ENCODE measurements around the gene QKI. TPM values are rescaled to one million over a fixed set of nuclear protein-coding genes. Genes with fewer than 3 reads are reported as not detected.
"Not testable (repeated sequence)": the region's sequence is repeated elsewhere in the genome, so short reads cannot be mapped to it uniquely, and the experiment has no call there.

Gene QKI
- total RNA-seq, 3 donors from 2014 or later (not counting 1 experiment from before 2014, with no cell fraction given): 148 to 174 (median 166) TPM

DNA sequence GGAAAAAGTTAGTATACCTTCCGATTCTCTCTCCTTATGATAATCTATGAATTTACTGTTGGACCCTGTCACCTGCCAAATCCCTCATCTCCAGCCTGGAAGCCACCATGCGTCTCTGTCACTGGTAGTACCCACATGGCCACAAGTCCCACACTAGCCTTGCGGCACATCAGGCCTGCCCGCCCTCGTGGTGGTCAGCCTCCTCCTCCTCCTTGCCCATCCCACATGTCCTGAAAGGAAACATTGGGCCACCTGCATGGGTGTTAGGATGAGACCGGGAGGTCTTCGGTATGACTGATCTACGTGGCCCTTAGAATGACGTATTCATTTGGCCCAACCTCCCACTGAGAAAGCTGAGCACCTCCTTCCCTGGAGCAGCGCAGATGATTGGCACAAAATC is 37.0 kb upstream of the QKI start:
- TF ChIP-seq CTCF (IDR thresholded peaks at IDR 0.05): no peak
- intact Hi-C loops (cut with micrococcal nuclease): no loop called here
- Histone ChIP-seq H3K4me1 (ENCODE audit: control insufficient read depth, insufficient read depth, low read length) (no peaks in the 10 kb centered on the region), H3K9me3 (ENCODE audit: control insufficient read depth, insufficient read depth, low read length) (no peaks in the 10 kb centered on the region), H3K36me3 (ENCODE audit: control insufficient read depth, insufficient read depth, low read length) (no peaks in the 10 kb centered on the region), H3K27ac (ENCODE audit: low read length) (no peak overlapping the region), H3K4me3 (ENCODE audit: low read length) (no peak overlapping the region), H3K27me3 (ENCODE audit: control insufficient read depth, insufficient read depth, low read length) (no peaks in the 10 kb centered on the region)
- H3K27ac Mint-ChIP-seq: no peak overlapping the region
- DNase-seq: no peak
- no peaks in the 10 kb centered on the region for H3K36me3 Mint-ChIP-seq
- H3K27me3 Mint-ChIP-seq (ENCODE audit: low read depth in 2 of 2): peaks cover 7 to 15% of the 10 kb centered on the region in 2 donors
- ATAC-seq: no peak
- H3K9me3 Mint-ChIP-seq: no peaks in the 10 kb centered on the region
- no peaks in the 10 kb centered on the region for H3K4me1 Mint-ChIP-seq
- WGBS (ENCODE audit: insufficient coverage): 97% methylated on average over 10 of the region's 10 CpGs
- no peak overlapping the region for H3K4me3 Mint-ChIP-seq

DNA sequence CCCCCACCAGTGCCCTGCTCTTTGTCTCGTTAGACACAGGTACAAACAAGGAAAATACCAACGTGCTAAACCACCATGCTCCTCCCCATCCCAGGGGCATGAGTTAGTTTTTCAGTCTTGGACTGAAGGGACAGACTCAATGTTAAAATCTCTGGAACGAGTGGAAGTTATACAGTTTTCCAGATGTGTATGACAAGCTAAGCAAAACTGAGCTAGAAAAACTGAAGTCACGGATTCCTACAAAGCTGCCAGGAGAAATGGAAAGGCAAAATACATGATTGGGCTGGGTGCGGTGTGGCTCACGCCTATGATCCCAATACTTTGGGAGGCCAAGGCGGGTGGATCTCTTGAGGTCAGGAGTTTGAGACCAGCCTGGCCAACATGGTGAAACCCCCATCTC is 34.3 kb upstream of the QKI start:
- H3K9me3 Mint-ChIP-seq: no peaks in the 10 kb centered on the region

GRCh38 chr6:163381118-163381756 is 33.3 kb upstream of the QKI start:
- TF ChIP-seq CTCF (IDR thresholded peaks at IDR 0.05): no peak
- Mint-ChIP-seq H3K27ac (no peak overlapping the region), H3K4me3 (no peak overlapping the region), H3K36me3 (no peaks in the 10 kb centered on the region), H3K9me3 (no peaks in the 10 kb centered on the region), H3K4me1 (no peaks in the 10 kb centered on the region), H3K27me3 (ENCODE audit: low read depth in 2 of 2) (peaks cover 0 to 2% of the 10 kb centered on the region in 2 donors)
- no peaks in the 10 kb centered on the region for H3K4me1 ChIP-seq (ENCODE audit: control insufficient read depth, insufficient read depth, low read length)
- no peak overlapping the region for H3K4me3 ChIP-seq (ENCODE audit: low read length)
- 92% methylated on average over 8 of the region's 8 CpGs for WGBS (ENCODE audit: insufficient coverage)
- intact Hi-C loops (cut with micrococcal nuclease): no loop called here
- no peaks in the 10 kb centered on the region for H3K27me3 ChIP-seq (ENCODE audit: control insufficient read depth, insufficient read depth, low read length)
- no peaks in the 10 kb centered on the region for H3K9me3 ChIP-seq (ENCODE audit: control insufficient read depth, insufficient read depth, low read length)
- no peaks in the 10 kb centered on the region for H3K36me3 ChIP-seq (ENCODE audit: control insufficient read depth, insufficient read depth, low read length)
- H3K27ac ChIP-seq (ENCODE audit: low read length): no peak overlapping the region
- DNase-seq: no peak
- no peak for ATAC-seq

More for the DNA sequence above, 34.3 kb upstream of the QKI start:
- Mint-ChIP-seq H3K4me1 (no peaks in the 10 kb centered on the region), H3K27ac (no peak overlapping the region), H3K36me3 (no peaks in the 10 kb centered on the region), H3K27me3 (ENCODE audit: low read depth in 2 of 2) (peaks cover 0 to 2% of the 10 kb centered on the region in 2 donors), H3K4me3 (no peak overlapping the region)
- no peak for TF ChIP-seq CTCF (IDR thresholded peaks at IDR 0.05)
- Histone ChIP-seq H3K4me3 (ENCODE audit: low read length) (no peak overlapping the region), H3K9me3 (ENCODE audit: control insufficient read depth, insufficient read depth, low read length) (no peaks in the 10 kb centered on the region), H3K4me1 (ENCODE audit: control insufficient read depth, insufficient read depth, low read length) (no peaks in the 10 kb centered on the region), H3K36me3 (ENCODE audit: control insufficient read depth, insufficient read depth, low read length) (no peaks in the 10 kb centered on the region), H3K27ac (ENCODE audit: low read length) (no peak overlapping the region), H3K27me3 (ENCODE audit: control insufficient read depth, insufficient read depth, low read length) (no peaks in the 10 kb centered on the region)
- 89% methylated on average over 7 of the region's 7 CpGs for WGBS (ENCODE audit: insufficient coverage)
- no peak for ATAC-seq
- intact Hi-C loops (cut with micrococcal nuclease): no loop called here
- DNase-seq: no peak

GRCh38 chr6:163383396-163383795 is 31.1 kb upstream of the QKI start:
- H3K9me3 ChIP-seq (ENCODE audit: control insufficient read depth, insufficient read depth, low read length); H3K4me1 ChIP-seq (ENCODE audit: control insufficient read depth, insufficient read depth, low read length); H3K27ac Mint-ChIP-seq; H3K4me3 ChIP-seq (ENCODE audit: low read length); ATAC-seq; H3K27ac ChIP-seq (ENCODE audit: low read length); H3K4me1 Mint-ChIP-seq; H3K4me3 Mint-ChIP-seq; intact Hi-C loops (cut with micrococcal nuclease); DNase-seq; H3K9me3 Mint-ChIP-seq; H3K27me3 Mint-ChIP-seq (ENCODE audit: low read depth in 2 of 2); H3K36me3 ChIP-seq (ENCODE audit: control insufficient read depth, insufficient read depth, low read length); H3K27me3 ChIP-seq (ENCODE audit: control insufficient read depth, insufficient read depth, low read length); H3K36me3 Mint-ChIP-seq: not testable (repeated sequence)
- 93% methylated on average over 2 of the region's 3 CpGs for WGBS (ENCODE audit: insufficient coverage)

All from natural killer cell (primary cell).